Measurements from ENCODE around the gene H2BK1. TPM values are rescaled to one million over a fixed set of nuclear protein-coding genes. Genes with fewer than 3 reads are reported as not detected.

The H2BK1 gene
- total and polyA plus RNA-seq, 2 of the 13 experiments (the other 11 are each of a cell fraction or from before 2014, with no cell fraction given) = not detected

GRCh38 chr7:151248346-151249033, 38.2 kb upstream of the H2BK1 start, which contains the start of gene SMARCD3 (continued):
- TF ChIP-seq ZNF580 (CRISPR knock-in tag; IDR thresholded peaks at IDR 0.05; ENCODE audit: borderline replicate concordance, low read depth) = no peak
- no peak for TF ChIP-seq HNF4A (CRISPR knock-in tag; IDR thresholded peaks at IDR 0.05)
- peak; percentile 85 for TF ChIP-seq SKI (IDR thresholded peaks at IDR 0.05; ENCODE audit: partially characterized antibody)
- TF ChIP-seq HNRNPLL (IDR thresholded peaks at IDR 0.05; ENCODE audit: low read depth, low read length, poor library complexity, severe bottlenecking) = peak; percentile 37
- no peak for TF ChIP-seq ZNF276 (CRISPR knock-in tag; IDR thresholded peaks at IDR 0.05; ENCODE audit: low read depth)
- TF ChIP-seq ZFP1 (CRISPR knock-in tag; IDR thresholded peaks at IDR 0.05) = no peak
- TF ChIP-seq, protein P1, sequence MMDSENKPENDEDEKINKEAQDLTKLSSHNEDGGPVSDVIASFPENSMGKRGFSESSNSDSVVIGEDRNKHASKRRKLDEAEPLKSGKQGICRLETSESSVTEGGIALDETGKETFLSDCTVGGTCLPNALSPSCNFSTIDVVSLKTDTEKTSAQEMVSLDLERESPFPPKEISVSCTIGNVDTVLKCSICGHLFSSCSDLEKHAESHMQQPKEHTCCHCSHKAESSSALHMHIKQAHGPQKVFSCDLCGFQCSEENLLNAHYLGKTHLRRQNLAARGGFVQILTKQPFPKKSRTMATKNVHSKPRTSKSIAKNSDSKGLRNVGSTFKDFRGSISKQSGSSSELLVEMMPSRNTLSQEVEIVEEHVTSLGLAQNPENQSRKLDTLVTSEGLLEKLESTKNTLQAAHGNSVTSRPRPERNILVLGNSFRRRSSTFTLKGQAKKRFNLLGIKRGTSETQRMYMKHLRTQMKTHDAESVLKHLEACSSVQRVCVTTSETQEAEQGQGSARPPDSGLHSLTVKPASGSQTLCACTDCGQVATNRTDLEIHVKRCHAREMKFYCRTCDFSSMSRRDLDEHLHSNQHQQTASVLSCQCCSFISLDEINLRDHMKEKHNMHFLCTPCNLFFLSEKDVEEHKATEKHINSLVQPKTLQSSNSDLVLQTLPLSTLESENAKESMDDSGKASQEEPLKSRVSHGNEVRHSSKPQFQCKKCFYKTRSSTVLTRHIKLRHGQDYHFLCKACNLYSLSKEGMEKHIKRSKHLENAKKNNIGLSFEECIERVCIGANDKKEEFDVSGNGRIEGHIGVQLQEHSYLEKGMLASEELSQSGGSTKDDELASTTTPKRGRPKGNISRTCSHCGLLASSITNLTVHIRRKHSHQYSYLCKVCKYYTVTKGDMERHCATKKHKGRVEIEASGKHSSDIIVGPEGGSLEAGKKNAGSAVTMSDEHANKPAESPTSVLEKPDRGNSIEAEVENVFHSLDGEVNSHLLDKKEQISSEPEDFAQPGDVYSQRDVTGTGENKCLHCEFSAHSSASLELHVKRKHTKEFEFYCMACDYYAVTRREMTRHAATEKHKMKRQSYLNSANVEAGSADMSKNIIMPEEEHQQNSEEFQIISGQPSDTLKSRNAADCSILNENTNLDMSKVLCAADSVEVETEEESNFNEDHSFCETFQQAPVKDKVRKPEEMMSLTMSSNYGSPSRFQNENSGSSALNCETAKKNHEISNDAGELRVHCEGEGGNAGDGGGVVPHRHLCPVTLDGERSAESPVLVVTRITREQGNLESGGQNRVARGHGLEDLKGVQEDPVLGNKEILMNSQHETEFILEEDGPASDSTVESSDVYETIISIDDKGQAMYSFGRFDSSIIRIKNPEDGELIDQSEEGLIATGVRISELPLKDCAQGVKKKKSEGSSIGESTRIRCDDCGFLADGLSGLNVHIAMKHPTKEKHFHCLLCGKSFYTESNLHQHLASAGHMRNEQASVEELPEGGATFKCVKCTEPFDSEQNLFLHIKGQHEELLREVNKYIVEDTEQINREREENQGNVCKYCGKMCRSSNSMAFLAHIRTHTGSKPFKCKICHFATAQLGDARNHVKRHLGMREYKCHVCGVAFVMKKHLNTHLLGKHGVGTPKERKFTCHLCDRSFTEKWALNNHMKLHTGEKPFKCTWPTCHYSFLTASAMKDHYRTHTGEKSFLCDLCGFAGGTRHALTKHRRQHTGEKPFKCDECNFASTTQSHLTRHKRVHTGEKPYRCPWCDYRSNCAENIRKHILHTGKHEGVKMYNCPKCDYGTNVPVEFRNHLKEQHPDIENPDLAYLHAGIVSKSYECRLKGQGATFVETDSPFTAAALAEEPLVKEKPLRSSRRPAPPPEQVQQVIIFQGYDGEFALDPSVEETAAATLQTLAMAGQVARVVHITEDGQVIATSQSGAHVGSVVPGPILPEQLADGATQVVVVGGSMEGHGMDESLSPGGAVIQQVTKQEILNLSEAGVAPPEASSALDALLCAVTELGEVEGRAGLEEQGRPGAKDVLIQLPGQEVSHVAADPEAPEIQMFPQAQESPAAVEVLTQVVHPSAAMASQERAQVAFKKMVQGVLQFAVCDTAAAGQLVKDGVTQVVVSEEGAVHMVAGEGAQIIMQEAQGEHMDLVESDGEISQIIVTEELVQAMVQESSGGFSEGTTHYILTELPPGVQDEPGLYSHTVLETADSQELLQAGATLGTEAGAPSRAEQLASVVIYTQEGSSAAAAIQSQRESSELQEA (CRISPR knock-in tag; IDR thresholded peaks at IDR 0.05; ENCODE audit: not compliant biosample characterization) = no peak
- no peak for TF ChIP-seq RCOR2 (CRISPR knock-in tag; IDR thresholded peaks at IDR 0.05)
- no peak for TF ChIP-seq ZNF343 (CRISPR knock-in tag; IDR thresholded peaks at IDR 0.05)
- no peak for TF ChIP-seq NR3C1 (CRISPR knock-in tag; IDR thresholded peaks at IDR 0.05)
- no peak for TF ChIP-seq ZNF367 (CRISPR knock-in tag; IDR thresholded peaks at IDR 0.05; ENCODE audit: borderline replicate concordance)
- TF ChIP-seq JUND (CRISPR knock-in tag; IDR thresholded peaks at IDR 0.05) = no peak
- TF ChIP-seq GFI1 (CRISPR knock-in tag; IDR thresholded peaks at IDR 0.05; ENCODE audit: borderline replicate concordance) = no peak
- 0 out of 2 replicates have a peak, but pooled peaks have one; percentile 49 for TF ChIP-seq ZSCAN21 (CRISPR knock-in tag; IDR thresholded peaks at IDR 0.05; ENCODE audit: borderline replicate concordance)
- TF ChIP-seq ZNF558 (CRISPR knock-in tag; IDR thresholded peaks at IDR 0.05; ENCODE audit: borderline replicate concordance) = 0 out of 2 replicates have a peak, but pooled peaks have one; percentile 19
- TF ChIP-seq SMYD3 (CRISPR knock-in tag; IDR thresholded peaks at IDR 0.05) = no peak
- 0 out of 2 replicates have a peak, but pooled peaks have one; percentile 7 for TF ChIP-seq ZNF710 (CRISPR knock-in tag; IDR thresholded peaks at IDR 0.05; ENCODE audit: borderline replicate concordance)
- TF ChIP-seq TAF1 (CRISPR knock-in tag; IDR thresholded peaks at IDR 0.05) = no peak
